ENCODE data around the gene IKZF1. TPM values are rescaled to one million over a fixed set of nuclear protein-coding genes. Genes with fewer than 3 reads are reported as not detected.

The IKZF1 gene
- total RNA-seq, 1 experiment from 2014 or later: 3.7 TPM

DNA sequence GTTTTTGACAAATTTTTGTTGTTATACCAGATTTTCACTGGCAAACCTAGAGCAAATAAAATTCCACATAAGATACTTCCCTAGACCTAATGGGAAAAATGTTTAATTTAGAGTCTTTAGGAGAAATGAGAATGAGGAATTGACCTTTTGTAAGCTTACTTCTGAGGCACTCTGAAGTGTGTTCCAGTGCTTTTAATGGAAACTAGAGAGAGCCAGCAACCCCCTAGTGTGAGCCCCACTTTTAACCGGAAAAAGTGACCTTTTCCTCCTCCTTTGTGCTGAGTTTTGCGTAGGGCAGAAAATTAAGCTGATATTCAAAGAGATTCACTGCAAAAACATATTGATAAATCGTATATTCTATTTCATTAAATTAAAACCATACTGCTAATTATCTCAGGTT is 5.2 kb downstream of the IKZF1 start:
- no TSS peak for BruUV-seq (replicated peaks)

DNA sequence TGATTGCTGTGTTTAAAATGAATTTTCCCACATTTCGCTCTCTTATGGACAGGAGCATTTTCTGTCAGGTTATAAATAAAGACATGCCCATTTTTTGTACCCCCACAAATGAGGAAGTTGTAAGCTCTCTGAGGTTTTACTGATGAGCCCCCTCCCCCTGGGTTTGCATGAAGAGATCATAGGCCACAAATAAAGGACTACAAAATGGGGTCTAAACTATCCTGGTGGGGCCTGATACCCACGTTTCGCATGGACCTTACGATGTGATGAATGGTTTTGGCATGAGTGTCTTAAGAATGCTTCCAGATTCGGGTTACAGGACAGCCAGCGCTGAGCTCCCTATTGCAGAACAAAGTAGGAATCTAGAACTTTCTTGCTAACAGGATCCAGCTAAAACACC is 5.8 kb downstream of the IKZF1 start:
- Histone ChIP-seq H3K4me1 (ENCODE audit: insufficient read depth, low read length, poor library complexity, severe bottlenecking) (peaks cover 5% of the 10 kb centered on the region), H3K4me3 (ENCODE audit: low read depth, low read length, poor library complexity, severe bottlenecking) (no peak overlapping the region), H3K27ac (ENCODE audit: low read depth, low read length, poor library complexity, severe bottlenecking) (no peak overlapping the region), H3K9me3 (ENCODE audit: low read depth, low read length, poor library complexity, severe bottlenecking) (no peaks in the 10 kb centered on the region), H3K27me3 (replicated peaks; ENCODE audit: insufficient read depth, low read depth, low read length, poor library complexity) (peaks cover 17% of the 10 kb centered on the region), H3K36me3 (ENCODE audit: insufficient read depth, low read length, poor library complexity, severe bottlenecking) (no peaks in the 10 kb centered on the region)
- POLR2A ChIA-PET (ENCODE audit: low non-redundant PET): no interaction called here
- intact Hi-C loops (cut with micrococcal nuclease; ENCODE audit: unreplicated experiment): no loop called here
- CTCF ChIA-PET: no interaction called here
- BruUV-seq (replicated peaks): no TSS peak
- no peak for DNase-seq (ENCODE audit: low spot score)
- TF ChIP-seq EZH2 (IDR thresholded peaks at IDR 0.05; ENCODE audit: borderline replicate concordance, low read depth, low read length, poor library complexity, severe bottlenecking): no peak
- TF ChIP-seq, protein P1, sequence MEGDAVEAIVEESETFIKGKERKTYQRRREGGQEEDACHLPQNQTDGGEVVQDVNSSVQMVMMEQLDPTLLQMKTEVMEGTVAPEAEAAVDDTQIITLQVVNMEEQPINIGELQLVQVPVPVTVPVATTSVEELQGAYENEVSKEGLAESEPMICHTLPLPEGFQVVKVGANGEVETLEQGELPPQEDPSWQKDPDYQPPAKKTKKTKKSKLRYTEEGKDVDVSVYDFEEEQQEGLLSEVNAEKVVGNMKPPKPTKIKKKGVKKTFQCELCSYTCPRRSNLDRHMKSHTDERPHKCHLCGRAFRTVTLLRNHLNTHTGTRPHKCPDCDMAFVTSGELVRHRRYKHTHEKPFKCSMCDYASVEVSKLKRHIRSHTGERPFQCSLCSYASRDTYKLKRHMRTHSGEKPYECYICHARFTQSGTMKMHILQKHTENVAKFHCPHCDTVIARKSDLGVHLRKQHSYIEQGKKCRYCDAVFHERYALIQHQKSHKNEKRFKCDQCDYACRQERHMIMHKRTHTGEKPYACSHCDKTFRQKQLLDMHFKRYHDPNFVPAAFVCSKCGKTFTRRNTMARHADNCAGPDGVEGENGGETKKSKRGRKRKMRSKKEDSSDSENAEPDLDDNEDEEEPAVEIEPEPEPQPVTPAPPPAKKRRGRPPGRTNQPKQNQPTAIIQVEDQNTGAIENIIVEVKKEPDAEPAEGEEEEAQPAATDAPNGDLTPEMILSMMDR (conservative IDR thresholded peaks at IDR 0.05; ENCODE audit: low read depth, low read length): no peak

More for the DNA sequence above, 5.2 kb downstream of the IKZF1 start:
- no peaks in the 10 kb centered on the region for H3K36me3 ChIP-seq (ENCODE audit: insufficient read depth, low read length, poor library complexity, severe bottlenecking)
- no peak overlapping the region for H3K27ac ChIP-seq (ENCODE audit: low read depth, low read length, poor library complexity, severe bottlenecking)
- ChIA-PET POLR2A (ENCODE audit: low non-redundant PET) (no interaction called here), CTCF (no interaction called here)
- no peak for DNase-seq (ENCODE audit: low spot score)
- H3K4me3 ChIP-seq (ENCODE audit: low read depth, low read length, poor library complexity, severe bottlenecking): no peak overlapping the region
- no peaks in the 10 kb centered on the region for H3K9me3 ChIP-seq (ENCODE audit: low read depth, low read length, poor library complexity, severe bottlenecking)
- no peak for TF ChIP-seq EZH2 (IDR thresholded peaks at IDR 0.05; ENCODE audit: borderline replicate concordance, low read depth, low read length, poor library complexity, severe bottlenecking)
- TF ChIP-seq, protein P1 (conservative IDR thresholded peaks at IDR 0.05; ENCODE audit: low read depth, low read length): no peak
- H3K27me3 ChIP-seq (replicated peaks; ENCODE audit: insufficient read depth, low read depth, low read length, poor library complexity): peaks cover 24% of the 10 kb centered on the region
- intact Hi-C loops (cut with micrococcal nuclease; ENCODE audit: unreplicated experiment): no loop called here
- H3K4me1 ChIP-seq (ENCODE audit: insufficient read depth, low read length, poor library complexity, severe bottlenecking): peaks cover 8% of the 10 kb centered on the region

DNA sequence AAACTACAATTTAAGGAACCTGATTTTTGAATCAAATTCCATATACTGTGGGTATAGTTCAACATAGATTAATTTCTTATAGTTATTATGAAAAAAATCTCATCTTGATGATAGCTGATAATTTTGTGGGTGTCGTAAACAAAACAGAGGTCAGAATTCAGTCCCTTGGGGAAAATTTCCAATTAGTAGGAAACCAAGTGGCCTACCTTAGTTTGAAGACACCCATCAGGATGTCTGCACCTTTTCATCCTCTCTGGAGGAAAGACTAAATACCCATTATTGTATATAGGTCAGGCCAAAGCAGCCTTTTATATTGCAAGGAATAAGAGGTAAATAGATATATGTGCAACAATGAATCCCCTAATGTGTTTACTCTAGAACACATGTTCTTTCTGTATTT is 6.4 kb downstream of the IKZF1 start:
- H3K36me3 ChIP-seq (ENCODE audit: insufficient read depth, low read length, poor library complexity, severe bottlenecking): no peaks in the 10 kb centered on the region
- no peak for TF ChIP-seq EZH2 (IDR thresholded peaks at IDR 0.05; ENCODE audit: borderline replicate concordance, low read depth, low read length, poor library complexity, severe bottlenecking)
- TF ChIP-seq, protein P1 (conservative IDR thresholded peaks at IDR 0.05; ENCODE audit: low read depth, low read length): no peak
- no peaks in the 10 kb centered on the region for H3K9me3 ChIP-seq (ENCODE audit: low read depth, low read length, poor library complexity, severe bottlenecking)
- H3K27ac ChIP-seq (ENCODE audit: low read depth, low read length, poor library complexity, severe bottlenecking): no peak overlapping the region
- no TSS peak for BruUV-seq (replicated peaks)
- POLR2A ChIA-PET (ENCODE audit: low non-redundant PET): no interaction called here
- peaks cover 5% of the 10 kb centered on the region for H3K4me1 ChIP-seq (ENCODE audit: insufficient read depth, low read length, poor library complexity, severe bottlenecking)
- intact Hi-C loops (cut with micrococcal nuclease; ENCODE audit: unreplicated experiment): no loop called here
- no peak for DNase-seq (ENCODE audit: low spot score)
- CTCF ChIA-PET: no interaction called here
- H3K4me3 ChIP-seq (ENCODE audit: low read depth, low read length, poor library complexity, severe bottlenecking): no peak overlapping the region
- H3K27me3 ChIP-seq (replicated peaks; ENCODE audit: insufficient read depth, low read depth, low read length, poor library complexity): peaks cover 11% of the 10 kb centered on the region

All from A673 (cell line).